Panc1 (cell line): ENCODE results near the gene SULT2B1. TPM values are rescaled to one million over a fixed set of nuclear protein-coding genes. Genes with fewer than 3 reads are reported as not detected.

Source experiments
- ATAC-seq: fragments of 200-7000 bp; cut with Tn5 transposase; 2 replicates; pipeline ENCODE4 v1.9.1; 2020; ENCODE audit warnings: mild to moderate bottlenecking, moderate library complexity
- BruUV-seq: library from RNA; stranded (reverse); fragments of 400-500 nt; replicated peaks from 2 replicates; lab custom pipeline; 2021; lab: Mats Ljungman, UMichigan
- CTCF ChIA-PET: fragments of 300-600 bp; sonication (Branson Sonifier 250); formaldehyde crosslinking; loops from one replicate; lab custom pipeline; 2022; ENCODE audit warnings: antibody characterized with exemption; lab: Charles Lee
- POLR2A ChIA-PET: fragments of 300-600 bp; sonication (Branson Sonifier 250); formaldehyde crosslinking; loops from one replicate; lab custom pipeline; 2022; ENCODE audit warnings: antibody characterized with exemption; lab: Charles Lee
- DNase-seq: peaks from one replicate; pipeline ENCODE4 v3.0.0-alpha.2; 2010; ENCODE audit warnings: low read depth, low spot score
- H3K27ac ChIP-seq: 2 replicates; pipeline ENCODE4 v1.5.1; 2011; ENCODE audit warnings: mild to moderate bottlenecking, low read length, inconsistent platforms
- H3K27me3 ChIP-seq: fragments of 200-500 bp; sonication (Bioruptor generic); 2 replicates; pipeline ENCODE4 v1.6.0; 2014; ENCODE audit warnings: low read length, inconsistent platforms; ENCODE audit not compliant: control insufficient read depth, insufficient read depth
- H3K36me3 ChIP-seq: fragments of 200-500 bp; sonication (Bioruptor generic); 2 replicates; pipeline ENCODE4 v1.5.1; 2014; ENCODE audit warnings: inconsistent platforms, mild to moderate bottlenecking, low read length, moderate library complexity; ENCODE audit not compliant: control insufficient read depth, insufficient read depth
- H3K4me1 ChIP-seq: 2 replicates; pipeline ENCODE4 v1.5.1; 2011; ENCODE audit warnings: inconsistent platforms, mild to moderate bottlenecking, low read length, moderate library complexity; ENCODE audit not compliant: control insufficient read depth, insufficient read depth
- H3K4me3 ChIP-seq, 2 experiments: 2 replicates each; pipeline ENCODE4 v1.5.1; 2011 to 2012; ENCODE audit warnings: low read depth in 2 of 2, low read length in 2 of 2, mild to moderate bottlenecking in 2 of 2, inconsistent platforms in 1 of 2, moderate library complexity in 1 of 2
- H3K9me3 ChIP-seq: fragments of 200-500 bp; sonication (Bioruptor generic); 2 replicates; pipeline ENCODE4 v1.5.1; 2014; ENCODE audit warnings: low read depth, mild to moderate bottlenecking, inconsistent platforms, low read length, moderate library complexity; ENCODE audit not compliant: control insufficient read depth, insufficient read depth
- CTCF ChIP-seq: fragments of 450-650 bp; IDR thresholded peaks from 2 replicates; pipeline ENCODE4 v1.5.1; 2017; ENCODE audit warnings: mild to moderate bottlenecking
- POLR2AphosphoS5 ChIP-seq: IDR thresholded peaks from 2 replicates; pipeline ENCODE4 v1.6.1; 2012; ENCODE audit warnings: mild to moderate bottlenecking, low read depth, low read length, moderate library complexity
- SIN3A ChIP-seq: IDR thresholded peaks from 2 replicates; pipeline ENCODE4 v1.6.1; 2012; ENCODE audit warnings: low read depth, mild to moderate bottlenecking, low read length, moderate library complexity, borderline replicate concordance; ENCODE audit not compliant: insufficient read depth
- TCF7L2 ChIP-seq: IDR thresholded peaks from 2 replicates; pipeline ENCODE4 v1.6.1; 2011; ENCODE audit warnings: mild to moderate bottlenecking, low read depth, low read length, inconsistent platforms
- in situ Hi-C: cut with HindIII; loops from 2 replicates; pipeline ENCODE4 v1.10.0; 2016; ENCODE audit warnings: low sequenced_read_pairs, low pct_unique_long_range_greater_than_20kb
- intact Hi-C: fragments of 100-400 bp; cut with micrococcal nuclease; formaldehyde crosslinking; loops from one replicate; pipeline ENCODE4 v1.10.0; 2022; ENCODE audit not compliant: unreplicated experiment
- total RNA-seq: library from RNA; stranded (reverse); gene quantifications from one replicate; pipeline ENCODE4 v1.2.1, GENCODE V29; 2021; ENCODE audit not compliant: unreplicated experiment
- TF ChIP-seq, protein P1 (sequence below), 2 experiments: IDR thresholded peaks; 2 replicates each; pipeline ENCODE4 v1.6.1; 2011 to 2012; ENCODE audit warnings: low read depth in 2 of 2, control low read depth in 1 of 2, low read length in 1 of 2, mild to moderate bottlenecking in 1 of 2, moderate library complexity in 1 of 2; ENCODE audit not compliant: insufficient read depth in 1 of 2

Gene SULT2B1
- total RNA-seq, 1 experiment from 2014 or later = 3.6 TPM

DNA sequence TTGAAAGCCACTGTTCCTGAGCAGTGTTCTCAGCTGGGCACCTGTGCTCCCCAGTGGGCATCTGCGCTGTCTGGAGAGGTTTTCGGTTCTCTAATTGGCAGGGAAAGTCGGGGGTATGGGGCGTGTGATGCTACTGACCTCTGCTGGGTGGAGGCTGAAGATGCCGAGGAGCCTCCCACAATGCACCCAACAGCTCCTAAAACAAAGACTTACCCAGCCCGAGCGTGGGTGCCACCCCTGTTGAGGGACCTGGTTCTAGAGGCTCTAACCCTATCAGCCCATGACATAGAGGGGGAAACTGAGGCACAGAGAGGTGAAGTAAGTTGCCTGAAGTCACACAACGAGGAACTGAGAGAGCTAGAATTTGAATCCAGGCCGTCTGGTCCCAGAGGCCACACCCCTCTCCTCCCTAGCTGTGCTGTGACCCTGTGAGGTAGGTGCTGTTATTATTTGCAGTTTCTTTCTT is 56.9 kb downstream of the SULT2B1 start:
- no peaks in the 10 kb centered on the region for H3K27me3 ChIP-seq
- no peaks in the 10 kb centered on the region for H3K9me3 ChIP-seq
- BruUV-seq = no TSS peak
- in situ Hi-C loops = no loop called here
- no peak overlapping the region for H3K4me3 ChIP-seq
- ATAC-seq (peak; percentile 81), DNase-seq (no peak)
- POLR2A ChIA-PET = interaction anchor here (0.6 to 1.1 kb wide), 2 partner anchors 10 to 104 kb away, joined by 3 to 8 read pairs; partner anchors contain the start of genes RPL18 and SPHK2
- intact Hi-C loops = no loop called here
- no peaks in the 10 kb centered on the region for H3K36me3 ChIP-seq
- TF ChIP-seq CTCF = peak; percentile 84
- TF ChIP-seq, protein P1, sequence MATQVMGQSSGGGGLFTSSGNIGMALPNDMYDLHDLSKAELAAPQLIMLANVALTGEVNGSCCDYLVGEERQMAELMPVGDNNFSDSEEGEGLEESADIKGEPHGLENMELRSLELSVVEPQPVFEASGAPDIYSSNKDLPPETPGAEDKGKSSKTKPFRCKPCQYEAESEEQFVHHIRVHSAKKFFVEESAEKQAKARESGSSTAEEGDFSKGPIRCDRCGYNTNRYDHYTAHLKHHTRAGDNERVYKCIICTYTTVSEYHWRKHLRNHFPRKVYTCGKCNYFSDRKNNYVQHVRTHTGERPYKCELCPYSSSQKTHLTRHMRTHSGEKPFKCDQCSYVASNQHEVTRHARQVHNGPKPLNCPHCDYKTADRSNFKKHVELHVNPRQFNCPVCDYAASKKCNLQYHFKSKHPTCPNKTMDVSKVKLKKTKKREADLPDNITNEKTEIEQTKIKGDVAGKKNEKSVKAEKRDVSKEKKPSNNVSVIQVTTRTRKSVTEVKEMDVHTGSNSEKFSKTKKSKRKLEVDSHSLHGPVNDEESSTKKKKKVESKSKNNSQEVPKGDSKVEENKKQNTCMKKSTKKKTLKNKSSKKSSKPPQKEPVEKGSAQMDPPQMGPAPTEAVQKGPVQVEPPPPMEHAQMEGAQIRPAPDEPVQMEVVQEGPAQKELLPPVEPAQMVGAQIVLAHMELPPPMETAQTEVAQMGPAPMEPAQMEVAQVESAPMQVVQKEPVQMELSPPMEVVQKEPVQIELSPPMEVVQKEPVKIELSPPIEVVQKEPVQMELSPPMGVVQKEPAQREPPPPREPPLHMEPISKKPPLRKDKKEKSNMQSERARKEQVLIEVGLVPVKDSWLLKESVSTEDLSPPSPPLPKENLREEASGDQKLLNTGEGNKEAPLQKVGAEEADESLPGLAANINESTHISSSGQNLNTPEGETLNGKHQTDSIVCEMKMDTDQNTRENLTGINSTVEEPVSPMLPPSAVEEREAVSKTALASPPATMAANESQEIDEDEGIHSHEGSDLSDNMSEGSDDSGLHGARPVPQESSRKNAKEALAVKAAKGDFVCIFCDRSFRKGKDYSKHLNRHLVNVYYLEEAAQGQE (IDR thresholded peaks at IDR 0.05; ENCODE audit: insufficient read depth in 1 of 2, low read depth in 2 of 2, low read length in 1 of 2) = no peak
- CTCF ChIA-PET = interaction anchor here (0.7 to 0.9 kb wide), 3 partner anchors 21 to 164 kb away, joined by 5 to 9 read pairs (median 7); no protein-coding TSS in a partner anchor
- peak overlapping the region; percentile 54; the same call in 1 of the 2 replicates for H3K27ac ChIP-seq
- H3K4me1 ChIP-seq = peaks cover 4% of the 10 kb centered on the region; the same call in 1 of the 2 replicates

DNA sequence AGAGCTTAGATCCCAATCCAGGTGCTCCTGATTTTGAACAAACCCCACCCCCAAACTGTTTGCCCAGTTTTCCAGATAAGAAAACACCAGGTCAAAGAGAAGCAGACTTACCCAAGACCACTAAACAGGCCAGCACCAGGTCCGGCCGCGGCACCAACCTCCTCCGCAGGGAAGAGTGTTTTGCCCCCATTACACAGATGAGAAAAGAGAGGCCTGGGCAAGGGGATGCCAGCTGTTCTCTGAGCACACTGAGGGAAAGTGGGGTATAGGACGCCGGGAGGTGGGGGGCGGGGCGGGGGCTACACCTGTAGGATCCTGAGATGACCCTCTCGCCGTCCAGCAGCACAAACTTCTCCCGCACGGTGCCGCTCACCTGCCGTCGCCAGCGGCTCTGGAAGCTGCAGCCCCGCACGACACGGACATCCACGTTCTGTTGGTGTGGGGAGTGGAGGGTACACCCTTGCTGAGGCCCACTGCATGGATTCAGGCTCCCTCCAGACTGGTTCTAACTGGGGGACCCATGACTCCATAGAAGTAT is 57.7 kb downstream of the SULT2B1 start:
- DNase-seq = no peak
- no peak overlapping the region for H3K4me3 ChIP-seq
- BruUV-seq = no TSS peak
- CTCF ChIA-PET = interaction anchor here (0.7 to 0.9 kb wide), 2 partner anchors 104 to 164 kb away, joined by 5 to 7 read pairs; no protein-coding TSS in a partner anchor
- no peaks in the 10 kb centered on the region for H3K36me3 ChIP-seq
- H3K27ac ChIP-seq = no peak overlapping the region
- intact Hi-C loops = no loop called here
- TF ChIP-seq CTCF = no peak
- TF ChIP-seq SIN3A = no peak
- TF ChIP-seq, protein P1 (IDR thresholded peaks at IDR 0.05; ENCODE audit: insufficient read depth in 1 of 2, low read depth in 2 of 2, low read length in 1 of 2) = no peak
- TF ChIP-seq TCF7L2 = no peak
- TF ChIP-seq POLR2AphosphoS5 = no peak
- peaks cover 11% of the 10 kb centered on the region for H3K4me1 ChIP-seq
- no peaks in the 10 kb centered on the region for H3K27me3 ChIP-seq
- no peak for ATAC-seq
- in situ Hi-C loops = no loop called here
- H3K9me3 ChIP-seq = no peaks in the 10 kb centered on the region
- POLR2A ChIA-PET = interaction anchor here (1.1 kb wide), 1 partner anchor 10 kb away, joined by 3 read pairs; the partner anchor contains the start of genes RPL18 and SPHK2
